HG03442 (cell line): Measurements from ENCODE around the gene TRPM6.
"Not testable (repeated sequence)": the region's sequence is repeated elsewhere in the genome, so short reads cannot be mapped to it uniquely, and the experiment has no call there.

Source experiments
- ATAC-seq: cut with Tn5 transposase; IDR thresholded peaks from one replicate; pipeline ENCODE4 v1.9.1; 2021; ENCODE audit warnings: mild to moderate bottlenecking, moderate library complexity; ENCODE audit not compliant: unreplicated experiment

Gene TRPM6

GRCh38 chr9:74887041-74887980 is at the start of gene TRPM6:
TSS of gene TRPM6 (minus strand) at chr9:74887921. CDS start at chr9:74887856, 65 bp downstream.
- ATAC-seq, result peak; percentile 50

GRCh38 chr9:74935008-74935407 is 47.3 kb upstream of the TRPM6 start:
- ATAC-seq, result no peak

- no peak for ATAC-seq
Observed at GRCh38 chr9:74921737-74922136, 34.0 kb upstream of the TRPM6 start.

GRCh38 chr9:74920944-74921626 is 33.4 kb upstream of the TRPM6 start:
- no peak for ATAC-seq

- ATAC-seq, result no peak
Observed at GRCh38 chr9:74910036-74910435, 22.3 kb upstream of the TRPM6 start.

GRCh38 chr9:74908665-74909064 is 20.9 kb upstream of the TRPM6 start:
- ATAC-seq, result no peak

- ATAC-seq, result no peak
Observed at GRCh38 chr9:74907085-74907484, 19.4 kb upstream of the TRPM6 start.

- ATAC-seq, result no peak
Observed at GRCh38 chr9:74901001-74901400, 13.3 kb upstream of the TRPM6 start.

GRCh38 chr9:74888449-74888848 is 728 bp upstream of the TRPM6 start:
- ATAC-seq, result not testable (repeated sequence)

GRCh38 chr9:74887981-74888370 is 255 bp upstream of the TRPM6 start:
- ATAC-seq, result no peak

GRCh38 chr9:74876382-74876949 is 11.3 kb downstream of the TRPM6 start:
- no peak for ATAC-seq

- ATAC-seq, result no peak
Observed at GRCh38 chr9:74875656-74876055, 12.1 kb downstream of the TRPM6 start.

GRCh38 chr9:74874220-74874619 is 13.5 kb downstream of the TRPM6 start:
- ATAC-seq, result no peak

GRCh38 chr9:74872619-74873233 is 15.0 kb downstream of the TRPM6 start:
- ATAC-seq, result no peak

GRCh38 chr9:74867483-74867882 is 20.2 kb downstream of the TRPM6 start:
- no peak for ATAC-seq

- ATAC-seq, result no peak
Observed at GRCh38 chr9:74865177-74865576, 22.5 kb downstream of the TRPM6 start.

GRCh38 chr9:74861773-74862474 is 25.8 kb downstream of the TRPM6 start:
- no peak for ATAC-seq

- ATAC-seq, result no peak
Observed at GRCh38 chr9:74861071-74861470, 26.6 kb downstream of the TRPM6 start.

GRCh38 chr9:74860247-74860646 is 27.5 kb downstream of the TRPM6 start:
- not testable (repeated sequence) for ATAC-seq

GRCh38 chr9:74859786-74860185 is 27.9 kb downstream of the TRPM6 start:
- ATAC-seq, result no peak
